ENCODE results near the gene TTLL4.

GRCh38 chr2:218726004-218726574, 15.5 kb downstream of the TTLL4 start:
- TF ChIP-seq CTCF (conservative IDR thresholded peaks at IDR 0.05; ENCODE audit: low read depth in 2 of 2) (no peak), POLR2AphosphoS5 (IDR thresholded peaks at IDR 0.05; ENCODE audit: low read depth) (no peak), CREB1 (CRISPR knock-in tag; IDR thresholded peaks at IDR 0.05; ENCODE audit: low read depth) (no peak), ZNF331 (CRISPR knock-in tag; IDR thresholded peaks at IDR 0.05; ENCODE audit: low read depth) (no peak), EZH2 (IDR thresholded peaks at IDR 0.05; ENCODE audit: low read depth, unreplicated experiment) (no peak), EZH2phosphoT487 (IDR thresholded peaks at IDR 0.05; ENCODE audit: unreplicated experiment) (no peak)

Measured in GM23338 (cell line).